NB4 (cell line): ENCODE data around the gene F8.

Experiments
- MYC ChIP-seq: IDR thresholded peaks from 2 replicates; pipeline ENCODE4 v1.6.1; 2011; ENCODE audit warnings: low read depth, low read length
- POLR2A ChIP-seq: IDR thresholded peaks from 2 replicates; pipeline ENCODE4 v1.6.1; 2011; ENCODE audit warnings: mild to moderate bottlenecking; ENCODE audit not compliant: insufficient read length; ENCODE audit errors: extremely low read depth
- TF ChIP-seq, protein P1 (sequence below): IDR thresholded peaks from one replicate; pipeline ENCODE4 v1.5.1; 2012; ENCODE audit warnings: low read depth, low read length
- TF ChIP-seq, protein P2 (sequence below): IDR thresholded peaks from 2 replicates; pipeline ENCODE4 v1.6.1; 2011; ENCODE audit warnings: low read depth, low read length

DNA sequence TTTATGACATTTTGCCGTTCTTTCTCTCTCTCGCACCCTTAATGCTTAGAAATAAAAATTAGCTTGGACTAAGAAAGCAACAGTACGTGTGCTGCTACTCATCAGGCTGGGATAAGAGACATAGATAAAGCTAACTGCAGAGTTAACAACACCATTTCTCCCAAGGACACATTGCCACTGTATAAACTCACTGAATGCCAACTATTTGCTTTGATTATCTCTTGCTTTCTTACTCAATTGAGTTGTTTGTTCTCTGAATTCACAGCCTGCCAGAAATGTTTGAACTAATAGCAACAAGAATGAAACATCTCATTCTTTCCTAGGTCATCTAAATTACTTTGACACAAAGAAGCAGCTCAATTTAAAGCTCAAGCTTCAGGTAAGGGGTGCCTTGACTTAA is 34.6 kb downstream of the F8 start:
- TF ChIP-seq, protein P1, sequence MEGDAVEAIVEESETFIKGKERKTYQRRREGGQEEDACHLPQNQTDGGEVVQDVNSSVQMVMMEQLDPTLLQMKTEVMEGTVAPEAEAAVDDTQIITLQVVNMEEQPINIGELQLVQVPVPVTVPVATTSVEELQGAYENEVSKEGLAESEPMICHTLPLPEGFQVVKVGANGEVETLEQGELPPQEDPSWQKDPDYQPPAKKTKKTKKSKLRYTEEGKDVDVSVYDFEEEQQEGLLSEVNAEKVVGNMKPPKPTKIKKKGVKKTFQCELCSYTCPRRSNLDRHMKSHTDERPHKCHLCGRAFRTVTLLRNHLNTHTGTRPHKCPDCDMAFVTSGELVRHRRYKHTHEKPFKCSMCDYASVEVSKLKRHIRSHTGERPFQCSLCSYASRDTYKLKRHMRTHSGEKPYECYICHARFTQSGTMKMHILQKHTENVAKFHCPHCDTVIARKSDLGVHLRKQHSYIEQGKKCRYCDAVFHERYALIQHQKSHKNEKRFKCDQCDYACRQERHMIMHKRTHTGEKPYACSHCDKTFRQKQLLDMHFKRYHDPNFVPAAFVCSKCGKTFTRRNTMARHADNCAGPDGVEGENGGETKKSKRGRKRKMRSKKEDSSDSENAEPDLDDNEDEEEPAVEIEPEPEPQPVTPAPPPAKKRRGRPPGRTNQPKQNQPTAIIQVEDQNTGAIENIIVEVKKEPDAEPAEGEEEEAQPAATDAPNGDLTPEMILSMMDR = no peak
- TF ChIP-seq, protein P2, sequence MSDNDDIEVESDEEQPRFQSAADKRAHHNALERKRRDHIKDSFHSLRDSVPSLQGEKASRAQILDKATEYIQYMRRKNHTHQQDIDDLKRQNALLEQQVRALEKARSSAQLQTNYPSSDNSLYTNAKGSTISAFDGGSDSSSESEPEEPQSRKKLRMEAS = no peak
- TF ChIP-seq POLR2A (no peak), MYC (no peak)
